Endodermal cell (in vitro differentiated cells): ENCODE results near the gene KCNE4. TPM values are rescaled to one million over a fixed set of nuclear protein-coding genes. Genes with fewer than 3 reads are reported as not detected.

Source experiments
- DNase-seq: peaks from one replicate; pipeline ENCODE4 v3.0.0-alpha.2; 2017
- H3K27ac ChIP-seq: 2 replicates; pipeline ENCODE4 v1.5.1; 2013; ENCODE audit warnings: mild to moderate bottlenecking, low read depth, low read length, moderate library complexity
- H3K27me3 ChIP-seq: 2 replicates; pipeline ENCODE4 v1.6.1; 2013; ENCODE audit warnings: mild to moderate bottlenecking, low read length, moderate library complexity; ENCODE audit not compliant: insufficient read depth, control insufficient read depth, poor library complexity, severe bottlenecking
- H3K36me3 ChIP-seq: 2 replicates; pipeline ENCODE4 v1.7.0; 2013; ENCODE audit warnings: mild to moderate bottlenecking, low read length, moderate library complexity; ENCODE audit not compliant: control insufficient read depth, insufficient read depth
- H3K4me1 ChIP-seq: one replicate; pipeline ENCODE4 v1.7.0; 2013; ENCODE audit warnings: low read length; ENCODE audit not compliant: control insufficient read depth, insufficient read depth
- H3K4me3 ChIP-seq: 2 replicates; pipeline ENCODE4 v1.5.1; 2013; ENCODE audit warnings: mild to moderate bottlenecking, low read length, moderate library complexity
- H3K9ac ChIP-seq: 2 replicates; pipeline ENCODE4 v1.6.1; 2013; ENCODE audit warnings: mild to moderate bottlenecking, low read length, moderate library complexity; ENCODE audit not compliant: poor library complexity, severe bottlenecking; ENCODE audit errors: extremely low read depth
- H3K9me3 ChIP-seq: 2 replicates; pipeline ENCODE4 v1.6.1; 2013; ENCODE audit warnings: mild to moderate bottlenecking, low read length, moderate library complexity; ENCODE audit not compliant: control insufficient read depth
- H3K27ac Mint-ChIP-seq: 2 replicates; pipeline ENCODE4 v1.8.0; 2020; ENCODE audit warnings: mixed read lengths
- H3K27me3 Mint-ChIP-seq: 2 replicates; pipeline ENCODE4 v1.8.0; 2021; ENCODE audit warnings: mild to moderate bottlenecking, mixed read lengths; ENCODE audit not compliant: insufficient read depth
- H3K36me3 Mint-ChIP-seq: 2 replicates; pipeline ENCODE4 v1.8.0; 2020; ENCODE audit warnings: low read depth, mixed read lengths
- H3K4me1 Mint-ChIP-seq: 2 replicates; pipeline ENCODE4 v1.8.0; 2020; ENCODE audit warnings: mixed read lengths
- H3K4me3 Mint-ChIP-seq: 2 replicates; pipeline ENCODE4 v1.8.0; 2020; ENCODE audit warnings: mild to moderate bottlenecking, moderate library complexity, mixed read lengths
- H3K9me3 Mint-ChIP-seq: 2 replicates; pipeline ENCODE4 v1.8.0; 2020; ENCODE audit warnings: mild to moderate bottlenecking, mixed read lengths
- WGBS, 2 experiments: methylation state at CpG; one replicate each; pipeline versions ENCODE4 v1.1.5 to v1.1.7; 2013; ENCODE audit warnings: missing lambda C conversion rate in 2 of 2, mixed read lengths in 1 of 2; ENCODE audit not compliant: insufficient coverage in 1 of 2, insufficient read length in 1 of 2; 5-methylcytosine and 5-hydroxymethylcytosine counted together
- total RNA-seq, 2 donors: library from RNA; stranded (reverse); fragmentation: NEBNext Ultra II Directional in 1 of 2; extraction: Animal tissue kit (Norgen Biotek cat#: 25700) in 1 of 2; gene quantifications; 2 replicates in 1 of 2; 3 replicates in 1 of 2; pipeline ENCODE4 v1.2.1, GENCODE V29; 2021
- TF ChIP-seq, protein P1 (sequence below): fragments of 200-600 bp; sonication (generic); conservative IDR thresholded peaks from 2 replicates; pipeline ENCODE4 v1.5.0; 2021; ENCODE audit warnings: antibody characterized with exemption, mild to moderate bottlenecking

KCNE4 gene
- total RNA-seq, 2 donors from 2014 or later: 0.22 TPM; not detected in 1

GRCh38 chr2:223047260-223047761 is 4.7 kb upstream of the KCNE4 start:
- 88 to 91% methylated on average over 4 of the region's 4 CpGs for WGBS, 2 experiments
- Mint-ChIP-seq H3K9me3 (no peaks in the 10 kb centered on the region), H3K36me3 (no peaks in the 10 kb centered on the region), H3K4me3 (no peak overlapping the region), H3K4me1 (peaks cover 17% of the 10 kb centered on the region), H3K27ac (no peak overlapping the region), H3K27me3 (no peaks in the 10 kb centered on the region)
- TF ChIP-seq, protein P1, sequence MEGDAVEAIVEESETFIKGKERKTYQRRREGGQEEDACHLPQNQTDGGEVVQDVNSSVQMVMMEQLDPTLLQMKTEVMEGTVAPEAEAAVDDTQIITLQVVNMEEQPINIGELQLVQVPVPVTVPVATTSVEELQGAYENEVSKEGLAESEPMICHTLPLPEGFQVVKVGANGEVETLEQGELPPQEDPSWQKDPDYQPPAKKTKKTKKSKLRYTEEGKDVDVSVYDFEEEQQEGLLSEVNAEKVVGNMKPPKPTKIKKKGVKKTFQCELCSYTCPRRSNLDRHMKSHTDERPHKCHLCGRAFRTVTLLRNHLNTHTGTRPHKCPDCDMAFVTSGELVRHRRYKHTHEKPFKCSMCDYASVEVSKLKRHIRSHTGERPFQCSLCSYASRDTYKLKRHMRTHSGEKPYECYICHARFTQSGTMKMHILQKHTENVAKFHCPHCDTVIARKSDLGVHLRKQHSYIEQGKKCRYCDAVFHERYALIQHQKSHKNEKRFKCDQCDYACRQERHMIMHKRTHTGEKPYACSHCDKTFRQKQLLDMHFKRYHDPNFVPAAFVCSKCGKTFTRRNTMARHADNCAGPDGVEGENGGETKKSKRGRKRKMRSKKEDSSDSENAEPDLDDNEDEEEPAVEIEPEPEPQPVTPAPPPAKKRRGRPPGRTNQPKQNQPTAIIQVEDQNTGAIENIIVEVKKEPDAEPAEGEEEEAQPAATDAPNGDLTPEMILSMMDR: no peak
- Histone ChIP-seq H3K9me3 (no peaks in the 10 kb centered on the region), H3K4me1 (no peaks in the 10 kb centered on the region), H3K36me3 (no peaks in the 10 kb centered on the region), H3K27me3 (no peaks in the 10 kb centered on the region), H3K27ac (no peak overlapping the region), H3K4me3 (no peak overlapping the region), H3K9ac (no peak overlapping the region)
- DNase-seq: no peak

DNA sequence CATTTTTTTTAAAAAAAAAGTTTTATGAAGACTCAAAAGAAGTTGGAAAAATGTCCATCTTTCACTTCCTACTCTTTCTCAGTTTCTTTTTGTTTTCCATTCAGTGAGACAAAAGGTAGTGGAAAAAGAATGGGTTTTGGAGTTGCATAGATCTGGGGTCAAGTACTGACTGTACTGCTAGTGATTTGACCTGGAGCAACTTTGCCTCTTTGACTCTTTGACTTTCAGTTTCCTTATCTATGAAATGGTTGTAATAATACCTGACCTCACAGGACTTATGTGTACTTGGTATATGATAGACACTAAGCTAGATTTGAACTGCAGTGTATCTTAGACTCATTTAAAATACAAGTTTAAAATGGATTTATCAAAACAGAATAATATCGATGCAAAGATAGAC is 3.5 kb upstream of the KCNE4 start:
- no peak overlapping the region for H3K27ac ChIP-seq
- H3K27me3 ChIP-seq: no peaks in the 10 kb centered on the region
- no peaks in the 10 kb centered on the region for H3K27me3 Mint-ChIP-seq
- 100% methylated on average over 1 of the region's 1 CpG; no CpG with 5 or more reads in 1 of the 2 experiments for WGBS, 2 experiments
- no peak overlapping the region for H3K4me3 Mint-ChIP-seq
- no peak overlapping the region for H3K27ac Mint-ChIP-seq
- TF ChIP-seq, protein P1: no peak
- DNase-seq: no peak
- H3K4me1 ChIP-seq: no peaks in the 10 kb centered on the region
- H3K4me1 Mint-ChIP-seq: peaks cover 22% of the 10 kb centered on the region
- no peaks in the 10 kb centered on the region for H3K9me3 Mint-ChIP-seq
- no peaks in the 10 kb centered on the region for H3K9me3 ChIP-seq
- no peak overlapping the region for H3K4me3 ChIP-seq
- no peaks in the 10 kb centered on the region for H3K36me3 ChIP-seq
- H3K9ac ChIP-seq: no peak overlapping the region
- no peaks in the 10 kb centered on the region for H3K36me3 Mint-ChIP-seq

GRCh38 chr2:223049356-223049755 is 2.6 kb upstream of the KCNE4 start:
- Histone ChIP-seq H3K4me1 (no peaks in the 10 kb centered on the region), H3K36me3 (no peaks in the 10 kb centered on the region), H3K27ac (no peak overlapping the region), H3K4me3 (no peak overlapping the region), H3K9ac (no peak overlapping the region), H3K27me3 (no peaks in the 10 kb centered on the region), H3K9me3 (no peaks in the 10 kb centered on the region)
- TF ChIP-seq, protein P1: no peak
- no peaks in the 10 kb centered on the region for H3K27me3 Mint-ChIP-seq
- no peak overlapping the region for H3K27ac Mint-ChIP-seq
- no peaks in the 10 kb centered on the region for H3K36me3 Mint-ChIP-seq
- H3K9me3 Mint-ChIP-seq: no peaks in the 10 kb centered on the region
- 90 to 95% methylated on average over 2 to 4 of the region's 4 CpGs for WGBS, 2 experiments
- H3K4me3 Mint-ChIP-seq: no peak overlapping the region
- no peak for DNase-seq
- H3K4me1 Mint-ChIP-seq: peaks cover 29% of the 10 kb centered on the region
